HPDE6-E6E7 (cell line): ENCODE data around the gene WDR59.

ENCODE experiments used
- DNase-seq: peaks from one replicate; pipeline ENCODE4 v3.0.0; 2011; ENCODE audit warnings: missing footprints; ENCODE audit errors: extremely low spot score

Gene WDR59

GRCh38 chr16:74903901-74904678 is 80.8 kb downstream of the WDR59 start:
- DNase-seq, result no peak

GRCh38 chr16:74903120-74903519 is 81.8 kb downstream of the WDR59 start:
- no peak for DNase-seq

DNA sequence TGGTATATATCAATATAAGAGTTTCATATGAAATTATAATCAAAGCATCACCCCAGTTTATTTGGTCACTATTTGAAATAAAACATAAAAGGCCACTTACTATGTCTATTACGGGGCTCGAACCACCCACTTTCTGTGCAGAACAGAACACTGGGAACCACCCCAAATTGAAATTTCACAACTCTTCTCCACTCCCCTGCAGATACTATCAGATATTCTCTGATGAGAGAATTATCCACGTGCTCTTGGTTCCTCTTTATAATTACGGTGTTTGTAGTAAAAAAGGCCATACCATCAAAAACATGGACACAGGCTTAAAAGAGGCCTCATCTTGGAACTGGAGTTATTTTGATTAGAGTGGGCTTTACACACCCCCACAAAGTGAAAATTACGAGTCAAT is 82.8 kb downstream of the WDR59 start:
- no peak for DNase-seq

GRCh38 chr16:74901606-74902005 is 83.3 kb downstream of the WDR59 start:
- DNase-seq, result no peak

GRCh38 chr16:74899816-74900215 is 85.1 kb downstream of the WDR59 start:
- DNase-seq, result no peak

GRCh38 chr16:74898659-74899058 is 86.3 kb downstream of the WDR59 start:
- no peak for DNase-seq

GRCh38 chr16:74896389-74897370 is 88.2 kb downstream of the WDR59 start:
- DNase-seq, result peak; percentile 85

- no peak for DNase-seq
Measured at GRCh38 chr16:74893541-74893940, 91.4 kb downstream of the WDR59 start.

- no peak for DNase-seq
Measured at GRCh38 chr16:74892574-74893461, 92.1 kb downstream of the WDR59 start.

DNA sequence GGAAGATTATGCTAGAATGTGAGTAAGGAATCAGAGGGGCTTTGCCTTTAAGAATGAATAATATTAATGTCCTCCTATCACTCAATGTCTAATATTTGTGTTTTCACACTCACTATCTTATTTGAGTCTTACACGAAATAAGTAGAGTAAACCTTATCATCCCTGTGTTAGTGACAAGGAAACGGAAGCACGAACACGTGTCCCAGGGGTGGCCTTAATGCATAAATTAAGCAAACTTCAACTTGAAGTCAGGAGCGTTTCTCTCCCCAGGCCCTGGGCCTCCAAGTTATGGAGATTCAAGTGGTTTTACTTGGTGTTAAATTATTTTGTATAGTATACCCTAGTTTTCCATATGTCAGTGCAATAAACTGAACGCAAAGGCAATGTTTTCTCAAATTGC is 96.0 kb downstream of the WDR59 start:
- no peak for DNase-seq

- no peak for DNase-seq
Measured at GRCh38 chr16:74888232-74888862, 96.6 kb downstream of the WDR59 start.

GRCh38 chr16:74887084-74887483 is 97.8 kb downstream of the WDR59 start:
- no peak for DNase-seq

GRCh38 chr16:74877706-74878105 is 107.2 kb downstream of the WDR59 start:
- DNase-seq, result no peak

DNA sequence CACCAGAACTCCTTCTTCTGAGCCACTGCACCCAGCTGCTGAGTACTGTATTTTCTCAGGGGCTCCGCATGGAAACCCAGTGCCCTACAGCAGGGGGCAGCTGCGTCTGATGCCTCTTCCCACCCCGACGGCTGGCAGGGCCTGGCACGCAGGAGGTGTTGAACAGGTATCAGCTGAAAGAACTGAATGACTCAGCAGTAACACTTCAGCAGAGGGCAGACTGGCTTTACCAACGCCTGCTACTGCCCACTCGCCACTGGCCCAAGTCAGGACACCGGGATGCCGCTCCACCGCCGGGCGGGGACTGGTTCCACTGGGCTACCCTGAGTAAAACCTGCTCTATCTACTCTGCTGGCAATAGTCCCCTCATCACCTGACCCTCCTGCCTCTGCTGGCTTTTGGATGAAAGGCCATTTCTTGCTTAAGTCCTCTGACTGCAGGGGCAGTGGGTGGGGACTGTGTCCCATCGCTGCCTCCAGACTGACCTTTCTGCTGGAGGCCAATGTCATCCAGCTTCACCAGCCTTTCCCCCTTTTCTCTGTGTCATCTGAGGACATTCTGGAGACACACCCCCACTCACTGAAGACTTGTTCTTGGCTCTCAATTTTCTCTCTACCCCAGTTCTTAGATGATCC is 109.9 kb downstream of the WDR59 start:
- peak; percentile 56 for DNase-seq

DNA sequence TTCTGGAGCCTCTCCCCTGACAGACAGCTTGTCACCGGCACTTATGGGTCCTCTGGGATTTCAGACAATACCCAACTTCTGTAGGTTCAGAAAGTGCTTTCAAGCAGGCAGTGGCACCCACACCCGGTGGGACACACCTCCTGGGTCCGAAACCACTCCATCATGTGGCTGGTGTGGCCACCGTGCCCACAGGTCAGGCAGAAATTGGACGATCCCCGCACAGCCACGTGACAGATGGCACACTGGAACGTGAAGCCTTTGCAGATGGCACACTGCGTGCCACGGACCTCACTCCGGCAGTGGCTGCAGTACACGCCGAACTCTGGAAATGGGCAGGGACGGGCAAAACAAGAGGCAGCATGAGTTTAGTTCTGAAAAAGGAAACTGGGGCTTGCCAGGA is 110.8 kb downstream of the WDR59 start:
- DNase-seq, result no peak

DNA sequence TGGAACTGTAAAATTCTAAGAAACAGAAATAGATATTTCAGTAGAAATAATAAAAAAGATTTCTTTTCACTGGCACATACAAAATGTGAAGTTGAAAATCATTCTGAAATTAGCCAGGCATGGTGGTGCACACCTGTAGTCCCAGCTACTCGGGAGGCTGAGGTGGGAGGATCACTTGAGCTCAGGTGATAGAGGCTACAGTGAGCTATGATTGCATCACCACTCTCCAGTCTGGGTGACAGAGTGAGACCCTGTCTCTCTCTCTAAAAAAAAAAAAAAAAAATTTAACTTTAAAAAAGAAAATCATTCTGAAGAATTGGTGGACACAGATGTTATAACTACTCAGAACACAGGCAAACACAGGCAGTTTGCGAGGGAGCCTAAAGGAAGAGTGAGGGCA is 112.6 kb downstream of the WDR59 start:
- DNase-seq, result no peak

GRCh38 chr16:74871608-74872007 is 113.3 kb downstream of the WDR59 start:
- no peak for DNase-seq

DNA sequence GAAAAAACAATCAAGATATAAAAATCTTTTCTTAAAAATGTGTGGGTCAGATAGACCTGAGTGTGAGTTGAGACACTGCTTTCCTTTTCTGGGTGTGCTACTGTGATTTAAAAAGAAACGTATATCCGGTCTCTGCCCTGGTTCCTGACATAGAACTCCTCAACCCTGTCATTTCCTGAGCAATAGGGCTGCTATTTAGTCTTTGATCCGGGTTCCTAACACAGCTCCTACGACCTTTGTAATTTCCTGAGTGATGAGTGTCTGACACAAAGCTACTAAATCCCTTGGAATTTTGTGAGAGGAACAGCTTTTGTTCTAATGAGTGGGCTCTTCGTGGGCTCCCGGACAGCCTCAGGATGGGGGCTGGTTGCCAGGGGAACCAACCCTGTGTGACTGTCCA is 116.4 kb downstream of the WDR59 start:
- peak; percentile 35 for DNase-seq

GRCh38 chr16:74868035-74868434 is 116.9 kb downstream of the WDR59 start:
- DNase-seq, result no peak

- DNase-seq, result peak; percentile 43
Measured at GRCh38 chr16:74867281-74867849, 117.6 kb downstream of the WDR59 start.
